ENCODE data around the gene B3GNT5. TPM values are rescaled to one million over a fixed set of nuclear protein-coding genes. Genes with fewer than 3 reads are reported as not detected.

The B3GNT5 gene
- total and polyA plus RNA-seq, 10 of the 15 experiments (the other 5 are each of a cell fraction or from before 2014, with no cell fraction given), result 0.24 to 1.1 (median 0.48) TPM

DNA sequence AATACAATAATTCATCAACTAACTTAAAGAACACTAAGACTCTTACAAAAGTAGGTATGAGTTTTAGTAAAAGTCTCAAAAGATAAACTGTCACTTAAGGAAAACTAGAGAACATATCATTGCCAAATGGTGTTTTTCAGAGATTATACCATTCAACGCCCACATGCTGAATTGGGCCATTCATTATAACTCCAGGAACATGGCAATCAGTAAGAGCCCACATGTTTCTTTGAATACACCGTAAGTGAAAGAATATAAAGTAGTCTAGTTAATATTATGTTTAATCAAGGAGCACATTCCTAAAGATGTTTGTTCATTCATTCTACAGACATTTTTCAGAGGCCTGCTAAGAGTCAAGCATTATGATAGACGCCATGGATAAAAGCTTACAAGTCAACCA lies 22.9 kb downstream of the B3GNT5 start (continued):
- TF ChIP-seq TCF7 (IDR thresholded peaks at IDR 0.05; ENCODE audit: borderline replicate concordance), result no peak
- no peak for TF ChIP-seq POLR2A (IDR thresholded peaks at IDR 0.05; ENCODE audit: low read depth, low read length)
- no peak for TF ChIP-seq POU2F2 (IDR thresholded peaks at IDR 0.05; ENCODE audit: borderline replicate concordance, low read depth, low read length)
- TF ChIP-seq ESRRA (IDR thresholded peaks at IDR 0.05; ENCODE audit: low read length), result no peak
- no peak for TF ChIP-seq BRCA1 (IDR thresholded peaks at IDR 0.05; ENCODE audit: low read depth, low read length)
- TF ChIP-seq, protein P1, sequence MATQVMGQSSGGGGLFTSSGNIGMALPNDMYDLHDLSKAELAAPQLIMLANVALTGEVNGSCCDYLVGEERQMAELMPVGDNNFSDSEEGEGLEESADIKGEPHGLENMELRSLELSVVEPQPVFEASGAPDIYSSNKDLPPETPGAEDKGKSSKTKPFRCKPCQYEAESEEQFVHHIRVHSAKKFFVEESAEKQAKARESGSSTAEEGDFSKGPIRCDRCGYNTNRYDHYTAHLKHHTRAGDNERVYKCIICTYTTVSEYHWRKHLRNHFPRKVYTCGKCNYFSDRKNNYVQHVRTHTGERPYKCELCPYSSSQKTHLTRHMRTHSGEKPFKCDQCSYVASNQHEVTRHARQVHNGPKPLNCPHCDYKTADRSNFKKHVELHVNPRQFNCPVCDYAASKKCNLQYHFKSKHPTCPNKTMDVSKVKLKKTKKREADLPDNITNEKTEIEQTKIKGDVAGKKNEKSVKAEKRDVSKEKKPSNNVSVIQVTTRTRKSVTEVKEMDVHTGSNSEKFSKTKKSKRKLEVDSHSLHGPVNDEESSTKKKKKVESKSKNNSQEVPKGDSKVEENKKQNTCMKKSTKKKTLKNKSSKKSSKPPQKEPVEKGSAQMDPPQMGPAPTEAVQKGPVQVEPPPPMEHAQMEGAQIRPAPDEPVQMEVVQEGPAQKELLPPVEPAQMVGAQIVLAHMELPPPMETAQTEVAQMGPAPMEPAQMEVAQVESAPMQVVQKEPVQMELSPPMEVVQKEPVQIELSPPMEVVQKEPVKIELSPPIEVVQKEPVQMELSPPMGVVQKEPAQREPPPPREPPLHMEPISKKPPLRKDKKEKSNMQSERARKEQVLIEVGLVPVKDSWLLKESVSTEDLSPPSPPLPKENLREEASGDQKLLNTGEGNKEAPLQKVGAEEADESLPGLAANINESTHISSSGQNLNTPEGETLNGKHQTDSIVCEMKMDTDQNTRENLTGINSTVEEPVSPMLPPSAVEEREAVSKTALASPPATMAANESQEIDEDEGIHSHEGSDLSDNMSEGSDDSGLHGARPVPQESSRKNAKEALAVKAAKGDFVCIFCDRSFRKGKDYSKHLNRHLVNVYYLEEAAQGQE (IDR thresholded peaks at IDR 0.05; ENCODE audit: low read depth, low read length), result no peak
- TF ChIP-seq TCF12 (IDR thresholded peaks at IDR 0.05; ENCODE audit: low read depth, low read length), result no peak

DNA sequence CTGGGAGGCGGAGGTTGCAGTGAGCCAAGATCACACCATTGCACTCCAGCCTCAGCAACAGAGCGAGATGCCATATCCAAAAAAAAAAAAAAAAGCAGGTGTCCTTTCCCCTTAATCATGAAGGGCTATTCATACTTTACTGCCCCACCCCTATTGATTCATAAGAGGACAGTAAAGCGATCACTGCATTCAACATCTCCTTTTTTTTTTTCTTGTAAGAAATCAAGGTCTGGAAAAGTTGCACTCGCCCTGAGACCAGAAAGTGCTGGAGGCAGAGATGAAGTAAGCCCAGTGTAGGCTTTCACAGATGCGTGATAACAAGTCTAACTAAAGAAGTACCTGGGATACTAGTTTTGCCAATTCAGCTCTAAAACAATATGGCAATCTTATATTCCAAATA lies 24.2 kb downstream of the B3GNT5 start:
- Histone ChIP-seq H3K36me3 (ENCODE audit: control insufficient read depth in 2 of 2, insufficient read depth in 2 of 2, low read length in 1 of 2) (no peaks in the 10 kb centered on the region), H2AFZ (ENCODE audit: control insufficient read depth, low read depth, low read length) (no peak overlapping the region), H3K27me3 (replicated peaks in 1 of 2; ENCODE audit: control insufficient read depth in 2 of 2, insufficient read depth in 2 of 2, low read length in 1 of 2) (no peaks in the 10 kb centered on the region), H3K4me3 (no peak overlapping the region), H3K9me3 (replicated peaks; ENCODE audit: control insufficient read depth, insufficient read depth, low read length) (no peaks in the 10 kb centered on the region), H3K79me2 (ENCODE audit: control insufficient read depth, insufficient read depth, low read length) (no peaks in the 10 kb centered on the region), H3K4me2 (ENCODE audit: control insufficient read depth, insufficient read depth) (no peak overlapping the region), H3K4me1 (ENCODE audit: control insufficient read depth, insufficient read depth, low read length) (no peaks in the 10 kb centered on the region), H3K9ac (ENCODE audit: control insufficient read depth, insufficient read depth, low read length) (no peak overlapping the region), H3K27ac (ENCODE audit: control insufficient read depth, insufficient read depth) (no peak overlapping the region), H4K20me1 (ENCODE audit: control insufficient read depth, insufficient read depth) (no peaks in the 10 kb centered on the region)
- POLR2A ChIA-PET, result interaction anchor here (0.7 to 2.6 kb wide), 2 partner anchors 8 to 730 kb away, joined by 3 to 10 read pairs; no protein-coding TSS in a partner anchor
- SMC1A ChIA-PET (ENCODE audit: uncharacterized antibody, unreplicated experiment), result interaction anchor here (3.2 kb wide), 1 partner anchor 92 kb away, joined by 15 read pairs; no protein-coding TSS in a partner anchor
- in situ Hi-C loops (cut with MboI) (no loop called here), intact Hi-C loops (cut with micrococcal nuclease; ENCODE audit: unreplicated experiment) (no loop called here)
- BruUV-seq (replicated peaks), result no TSS peak
- CTCF ChIA-PET, result no interaction called here
- WGBS (ENCODE audit: insufficient coverage, insufficient replicate concordance, low lambda C conversion rate, missing lambda C conversion rate), result 64% methylated on average over 5 of the region's 5 CpGs
- ATAC-seq (no peak), FAIRE-seq (no peak), DNase-seq (ENCODE audit: low read depth, low spot score) (no peak)
- RAD21 ChIA-PET (ENCODE audit: unreplicated experiment), result no interaction called here
- no peak for TF ChIP-seq ATF7 (IDR thresholded peaks at IDR 0.05; ENCODE audit: low read depth)
- no peak for TF ChIP-seq CREM (IDR thresholded peaks at IDR 0.05; ENCODE audit: low read depth)
- TF ChIP-seq CBX5 (IDR thresholded peaks at IDR 0.05; ENCODE audit: low read depth), result no peak
- no peak for TF ChIP-seq POLR2AphosphoS2 (IDR thresholded peaks at IDR 0.05; ENCODE audit: low read depth, low read length)
- TF ChIP-seq IKZF1 (conservative IDR thresholded peaks at IDR 0.05), result no peak
- TF ChIP-seq FOXK2 (IDR thresholded peaks at IDR 0.05), result no peak
- TF ChIP-seq TAF1 (IDR thresholded peaks at IDR 0.05; ENCODE audit: borderline replicate concordance, low read depth, low read length), result no peak
- no peak for TF ChIP-seq BCL11A (IDR thresholded peaks at IDR 0.05; ENCODE audit: low read depth, low read length)
- TF ChIP-seq, protein P2, sequence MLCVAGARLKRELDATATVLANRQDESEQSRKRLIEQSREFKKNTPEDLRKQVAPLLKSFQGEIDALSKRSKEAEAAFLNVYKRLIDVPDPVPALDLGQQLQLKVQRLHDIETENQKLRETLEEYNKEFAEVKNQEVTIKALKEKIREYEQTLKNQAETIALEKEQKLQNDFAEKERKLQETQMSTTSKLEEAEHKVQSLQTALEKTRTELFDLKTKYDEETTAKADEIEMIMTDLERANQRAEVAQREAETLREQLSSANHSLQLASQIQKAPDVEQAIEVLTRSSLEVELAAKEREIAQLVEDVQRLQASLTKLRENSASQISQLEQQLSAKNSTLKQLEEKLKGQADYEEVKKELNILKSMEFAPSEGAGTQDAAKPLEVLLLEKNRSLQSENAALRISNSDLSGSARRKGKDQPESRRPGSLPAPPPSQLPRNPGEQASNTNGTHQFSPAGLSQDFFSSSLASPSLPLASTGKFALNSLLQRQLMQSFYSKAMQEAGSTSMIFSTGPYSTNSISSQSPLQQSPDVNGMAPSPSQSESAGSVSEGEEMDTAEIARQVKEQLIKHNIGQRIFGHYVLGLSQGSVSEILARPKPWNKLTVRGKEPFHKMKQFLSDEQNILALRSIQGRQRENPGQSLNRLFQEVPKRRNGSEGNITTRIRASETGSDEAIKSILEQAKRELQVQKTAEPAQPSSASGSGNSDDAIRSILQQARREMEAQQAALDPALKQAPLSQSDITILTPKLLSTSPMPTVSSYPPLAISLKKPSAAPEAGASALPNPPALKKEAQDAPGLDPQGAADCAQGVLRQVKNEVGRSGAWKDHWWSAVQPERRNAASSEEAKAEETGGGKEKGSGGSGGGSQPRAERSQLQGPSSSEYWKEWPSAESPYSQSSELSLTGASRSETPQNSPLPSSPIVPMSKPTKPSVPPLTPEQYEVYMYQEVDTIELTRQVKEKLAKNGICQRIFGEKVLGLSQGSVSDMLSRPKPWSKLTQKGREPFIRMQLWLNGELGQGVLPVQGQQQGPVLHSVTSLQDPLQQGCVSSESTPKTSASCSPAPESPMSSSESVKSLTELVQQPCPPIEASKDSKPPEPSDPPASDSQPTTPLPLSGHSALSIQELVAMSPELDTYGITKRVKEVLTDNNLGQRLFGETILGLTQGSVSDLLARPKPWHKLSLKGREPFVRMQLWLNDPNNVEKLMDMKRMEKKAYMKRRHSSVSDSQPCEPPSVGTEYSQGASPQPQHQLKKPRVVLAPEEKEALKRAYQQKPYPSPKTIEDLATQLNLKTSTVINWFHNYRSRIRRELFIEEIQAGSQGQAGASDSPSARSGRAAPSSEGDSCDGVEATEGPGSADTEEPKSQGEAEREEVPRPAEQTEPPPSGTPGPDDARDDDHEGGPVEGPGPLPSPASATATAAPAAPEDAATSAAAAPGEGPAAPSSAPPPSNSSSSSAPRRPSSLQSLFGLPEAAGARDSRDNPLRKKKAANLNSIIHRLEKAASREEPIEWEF (IDR thresholded peaks at IDR 0.05; ENCODE audit: insufficient replicate concordance, low read depth, low read length), result no peak
- TF ChIP-seq GATAD2B (conservative IDR thresholded peaks at IDR 0.05; ENCODE audit: low read depth), result no peak
- TF ChIP-seq SP1 (IDR thresholded peaks at IDR 0.05; ENCODE audit: low read depth, low read length), result no peak
